Measurements from ENCODE around the gene BBOX1.

DNA sequence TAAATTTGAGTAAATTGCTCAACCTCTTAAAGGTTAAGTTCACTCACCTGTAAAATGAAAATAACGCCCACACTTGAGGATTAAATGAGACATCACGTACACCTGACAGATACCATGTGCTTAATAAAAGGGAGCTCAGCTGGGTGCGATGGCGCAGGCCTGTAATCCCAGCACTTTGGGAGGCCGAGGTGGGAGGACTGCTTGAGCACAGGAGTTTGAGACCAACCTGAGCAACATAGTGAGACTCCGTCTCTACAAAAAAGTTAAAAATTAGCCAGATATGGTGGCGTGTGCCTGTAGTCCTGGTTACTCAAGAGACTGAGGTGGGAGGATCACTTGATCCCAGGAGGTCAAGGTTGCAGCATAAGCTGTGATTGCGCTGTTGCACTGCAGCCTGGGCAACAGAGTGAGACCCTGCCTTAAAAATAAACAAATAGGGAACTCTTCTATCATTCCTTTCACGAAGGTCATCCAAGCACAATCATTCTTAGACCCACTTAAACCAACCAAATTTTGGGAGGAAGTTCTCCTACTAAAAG, 134.1 kb downstream of the BBOX1 start:
- no peak for TF ChIP-seq POLR2A (IDR thresholded peaks at IDR 0.05; ENCODE audit: low read length)
- TF ChIP-seq GATA1 (IDR thresholded peaks at IDR 0.05; ENCODE audit: low read depth, low read length) = no peak
